IMR-90 (cell line): ENCODE measurements around the gene SH3RF3. TPM values are rescaled to one million over a fixed set of nuclear protein-coding genes. Genes with fewer than 3 reads are reported as not detected.

Source experiments
- ATAC-seq: fragments of 200-7000 bp; cut with Tn5 transposase; 2 replicates; pipeline ENCODE4 v1.9.1; 2020; ENCODE audit warnings: low read depth, mild to moderate bottlenecking, moderate library complexity
- BruUV-seq: library from RNA; stranded (reverse); fragments of 400-500 nt; replicated peaks from 2 replicates; lab custom pipeline; 2021; lab: Mats Ljungman, UMichigan
- CTCF ChIA-PET: fragments of 300-600 bp; formaldehyde crosslinking; extraction: SDS; loops from one replicate; lab custom pipeline; 2021; ENCODE audit warnings: antibody characterized with exemption; lab: Yijun Ruan, JAX
- POLR2A ChIA-PET: fragments of 300-600 bp; sonication (Branson Sonifier 250); formaldehyde crosslinking; loops from one replicate; lab custom pipeline; 2022; ENCODE audit warnings: antibody characterized with exemption; ENCODE audit not compliant: unreplicated experiment; lab: Charles Lee
- DNase-seq: peaks from one replicate; pipeline ENCODE4 v3.0.0; 2013
- H2AFZ ChIP-seq: replicated peaks from 2 replicates; pipeline ENCODE3; 2013; ENCODE audit warnings: low read length, mild to moderate bottlenecking; ENCODE audit not compliant: poor library complexity
- H2AK5ac ChIP-seq: 2 replicates; pipeline ENCODE4 v1.6.1; 2013; ENCODE audit warnings: low read depth, low read length, inconsistent platforms
- H2AK9ac ChIP-seq: replicated peaks from 2 replicates; pipeline ENCODE3; 2013; ENCODE audit warnings: mild to moderate bottlenecking, low read depth, low read length, moderate library complexity; ENCODE audit not compliant: poor library complexity
- H2BK120ac ChIP-seq: 2 replicates; pipeline ENCODE4 v1.6.1; 2013; ENCODE audit warnings: low read depth, low read length, inconsistent platforms
- H2BK15ac ChIP-seq: 3 replicates; pipeline ENCODE4 v1.6.1; 2013; ENCODE audit warnings: low read depth, low read length, inconsistent platforms
- H2BK20ac ChIP-seq: 2 replicates; pipeline ENCODE4 v1.6.1; 2013; ENCODE audit warnings: low read depth, mild to moderate bottlenecking, inconsistent platforms, low read length, moderate library complexity
- H2BK5ac ChIP-seq: 2 replicates; pipeline ENCODE4 v1.6.1; 2013; ENCODE audit warnings: mild to moderate bottlenecking, low read depth, low read length, inconsistent platforms; ENCODE audit not compliant: poor library complexity, severe bottlenecking
- H3K14ac ChIP-seq: replicated peaks from 2 replicates; pipeline ENCODE4 v1.6.1; 2013; ENCODE audit warnings: low read depth, low read length, inconsistent platforms
- H3K18ac ChIP-seq: 2 replicates; pipeline ENCODE4 v1.6.1; 2013; ENCODE audit warnings: low read depth, low read length, control low read depth
- H3K23ac ChIP-seq: 2 replicates; pipeline ENCODE4 v1.6.1; 2013; ENCODE audit warnings: low read depth, low read length, inconsistent platforms
- H3K27ac ChIP-seq: 2 replicates; pipeline ENCODE4 v1.5.1; 2013; ENCODE audit warnings: mild to moderate bottlenecking, control low read depth, low read length; ENCODE audit not compliant: insufficient read depth
- H3K27me3 ChIP-seq: 2 replicates; pipeline ENCODE4 v1.6.1; 2013; ENCODE audit warnings: low read length; ENCODE audit not compliant: control insufficient read depth, insufficient read depth
- H3K36me3 ChIP-seq: 2 replicates; pipeline ENCODE4 v1.6.1; 2013; ENCODE audit warnings: low read length, mixed read lengths; ENCODE audit not compliant: control insufficient read depth, insufficient read depth
- H3K4ac ChIP-seq: 2 replicates; pipeline ENCODE4 v1.6.1; 2013; ENCODE audit warnings: low read depth, low read length, inconsistent platforms
- H3K4me1 ChIP-seq: 2 replicates; pipeline ENCODE4 v1.6.1; 2013; ENCODE audit warnings: low read length, mixed read lengths; ENCODE audit not compliant: control insufficient read depth, insufficient read depth
- H3K4me2 ChIP-seq: 2 replicates; pipeline ENCODE4 v1.6.1; 2013; ENCODE audit warnings: low read depth, mild to moderate bottlenecking, control low read depth, low read length, moderate library complexity
- H3K4me3 ChIP-seq: 2 replicates; pipeline ENCODE4 v1.5.1; 2013; ENCODE audit warnings: low read depth, mild to moderate bottlenecking, control low read depth, low read length, moderate library complexity; ENCODE audit not compliant: insufficient read depth
- H3K56ac ChIP-seq: 2 replicates; pipeline ENCODE4 v1.6.1; 2013; ENCODE audit warnings: low read length, inconsistent platforms; ENCODE audit not compliant: insufficient read depth; ENCODE audit errors: extremely low read depth
- H3K79me1 ChIP-seq, 2 experiments: 2 replicates each; pipeline ENCODE4 v1.6.1; 2013; ENCODE audit warnings: low read length in 2 of 2, inconsistent platforms in 1 of 2, low read depth in 1 of 2
- H3K9ac ChIP-seq: 2 replicates; pipeline ENCODE4 v1.6.1; 2013; ENCODE audit warnings: low read depth, low read length, control low read depth
- H3K9me1 ChIP-seq: 2 replicates; pipeline ENCODE4 v1.6.1; 2013; ENCODE audit warnings: low read length, inconsistent platforms; ENCODE audit not compliant: insufficient read depth
- H3K9me3 ChIP-seq: 2 replicates; pipeline ENCODE4 v1.6.1; 2013; ENCODE audit warnings: low read length; ENCODE audit not compliant: control insufficient read depth, insufficient read depth
- H4K20me1 ChIP-seq: 2 replicates; pipeline ENCODE4 v1.6.1; 2013; ENCODE audit warnings: low read length, inconsistent platforms; ENCODE audit not compliant: insufficient read depth
- H4K5ac ChIP-seq: 2 replicates; pipeline ENCODE4 v1.6.1; 2013; ENCODE audit warnings: mild to moderate bottlenecking, low read depth, low read length, control low read depth
- H4K8ac ChIP-seq, 2 experiments: 2 replicates each; pipeline ENCODE4 v1.6.1; 2013; ENCODE audit warnings: low read depth in 2 of 2, low read length in 2 of 2, control low read depth in 1 of 2, inconsistent platforms in 1 of 2
- H4K91ac ChIP-seq: 2 replicates; pipeline ENCODE4 v1.6.1; 2013; ENCODE audit warnings: low read depth, low read length, inconsistent platforms; ENCODE audit not compliant: insufficient read depth
- MAZ ChIP-seq: IDR thresholded peaks from 2 replicates; pipeline ENCODE4 v1.6.1; 2012; ENCODE audit warnings: low read depth, mild to moderate bottlenecking, low read length, improper control_type of control experiment, moderate library complexity, borderline replicate concordance
- MXI1 ChIP-seq: IDR thresholded peaks from 2 replicates; pipeline ENCODE4 v1.6.1; 2012; ENCODE audit warnings: low read depth, mild to moderate bottlenecking, low read length, moderate library complexity, borderline replicate concordance
- WGBS, 2 experiments: methylation state at CpG; one replicate each; pipeline versions ENCODE4 v1.1.5 to v1.1.7; 2013; ENCODE audit warnings: missing lambda C conversion rate in 2 of 2; ENCODE audit not compliant: insufficient read length in 1 of 2; ENCODE audit errors: extremely low coverage in 2 of 2; 5-methylcytosine and 5-hydroxymethylcytosine counted together
- dilution Hi-C: fragments of 300-500 bp; cut with HindIII; formaldehyde crosslinking; loops from one replicate; pipeline ENCODE4 v1.14.3; 2018; ENCODE audit warnings: low sequenced_read_pairs; ENCODE audit not compliant: unreplicated experiment
- in situ Hi-C: fragments of 300-500 bp; cut with MboI; formaldehyde crosslinking; loops from 3 replicates; pipeline ENCODE4 v1.14.3; 2019; ENCODE audit warnings: low sequenced_read_pairs, inconsistent platforms, mixed read lengths
- intact Hi-C: fragments of 100-400 bp; cut with micrococcal nuclease; formaldehyde crosslinking; loops from 2 replicates; pipeline ENCODE4 v1.10.0; 2022
- polyA plus RNA-seq, 3 experiments: library from polyadenylated mRNA; depleted of rRNA; stranded (reverse); fragments of >200 nt; gene quantifications; 2 replicates each; pipeline ENCODE4 v1.2.3, GENCODE V29; 2012; ENCODE audit warnings: low replicate concordance in 1 of 3
- total RNA-seq: library from RNA; depleted of rRNA; stranded (reverse); fragments of >200 nt; gene quantifications from 2 replicates; pipeline ENCODE4 v1.2.3, GENCODE V29; 2012
- TF ChIP-seq, protein P1 (sequence below): conservative IDR thresholded peaks from 2 replicates; pipeline ENCODE4 v1.5.1; 2012; ENCODE audit warnings: mild to moderate bottlenecking, low read depth, low read length, improper control_type of control experiment

Gene SH3RF3
- total and polyA plus RNA-seq, 2 of the 4 experiments (the other 2 are of a cell fraction): 3.4 to 5.3 TPM

DNA sequence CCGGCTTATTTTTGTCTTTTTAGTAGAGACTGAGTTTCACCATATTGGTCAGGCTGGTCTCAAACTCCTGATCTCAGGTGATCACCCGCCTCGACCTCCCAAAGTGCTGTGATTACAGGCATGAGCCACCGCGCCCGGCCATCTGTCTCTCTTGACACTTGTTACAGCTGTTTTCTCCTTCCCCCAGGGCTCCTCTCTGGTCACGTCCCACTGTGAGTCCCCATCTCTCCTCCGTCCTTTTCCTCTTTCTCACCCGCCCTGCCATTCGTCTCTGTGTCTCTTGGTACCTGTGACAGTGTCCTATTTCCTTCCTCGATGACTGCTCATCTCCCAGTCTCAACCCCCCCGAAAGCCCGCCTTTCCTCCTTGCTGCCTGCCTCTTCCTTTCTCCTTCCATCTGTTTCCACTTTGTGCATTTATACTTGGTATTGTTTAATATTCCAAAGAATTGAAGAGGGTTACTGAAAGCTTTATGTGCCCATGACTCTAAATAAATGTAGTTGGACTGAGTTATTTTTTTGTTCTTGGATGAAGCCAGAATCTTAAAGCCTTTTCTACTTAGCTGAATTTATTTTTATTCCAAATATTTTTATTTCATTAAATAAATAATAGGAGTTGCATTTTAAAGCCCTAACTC is 241.5 kb downstream of the SH3RF3 start:
- H3K18ac ChIP-seq: no peak overlapping the region; the same call in 1 of the 2 replicates
- dilution Hi-C loops: no loop called here
- in situ Hi-C loops: no loop called here
- peaks cover 6% of the 10 kb centered on the region for H3K4me1 ChIP-seq
- no peak overlapping the region for H2BK120ac ChIP-seq
- TF ChIP-seq, protein P1, sequence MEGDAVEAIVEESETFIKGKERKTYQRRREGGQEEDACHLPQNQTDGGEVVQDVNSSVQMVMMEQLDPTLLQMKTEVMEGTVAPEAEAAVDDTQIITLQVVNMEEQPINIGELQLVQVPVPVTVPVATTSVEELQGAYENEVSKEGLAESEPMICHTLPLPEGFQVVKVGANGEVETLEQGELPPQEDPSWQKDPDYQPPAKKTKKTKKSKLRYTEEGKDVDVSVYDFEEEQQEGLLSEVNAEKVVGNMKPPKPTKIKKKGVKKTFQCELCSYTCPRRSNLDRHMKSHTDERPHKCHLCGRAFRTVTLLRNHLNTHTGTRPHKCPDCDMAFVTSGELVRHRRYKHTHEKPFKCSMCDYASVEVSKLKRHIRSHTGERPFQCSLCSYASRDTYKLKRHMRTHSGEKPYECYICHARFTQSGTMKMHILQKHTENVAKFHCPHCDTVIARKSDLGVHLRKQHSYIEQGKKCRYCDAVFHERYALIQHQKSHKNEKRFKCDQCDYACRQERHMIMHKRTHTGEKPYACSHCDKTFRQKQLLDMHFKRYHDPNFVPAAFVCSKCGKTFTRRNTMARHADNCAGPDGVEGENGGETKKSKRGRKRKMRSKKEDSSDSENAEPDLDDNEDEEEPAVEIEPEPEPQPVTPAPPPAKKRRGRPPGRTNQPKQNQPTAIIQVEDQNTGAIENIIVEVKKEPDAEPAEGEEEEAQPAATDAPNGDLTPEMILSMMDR: no peak
- TF ChIP-seq MAZ (no peak), MXI1 (no peak)
- no peak overlapping the region; the same call in 1 of the 2 replicates for H3K4ac ChIP-seq
- no peaks in the 10 kb centered on the region for H3K9me3 ChIP-seq
- no peak overlapping the region for H3K23ac ChIP-seq
- H3K56ac ChIP-seq: no peak overlapping the region
- DNase-seq: no peak
- no peak overlapping the region for H2AK5ac ChIP-seq
- no peak overlapping the region; the same call in 1 of the 2 replicates for H3K4me2 ChIP-seq
- H2BK15ac ChIP-seq: no peak overlapping the region; the same call in 2 of the 3 replicates
- no peak overlapping the region for H4K91ac ChIP-seq
- no TSS peak for BruUV-seq
- peaks cover 27% of the 10 kb centered on the region for H4K20me1 ChIP-seq
- WGBS, 2 experiments: 95% methylated on average over 8 of the region's 13 CpGs; no CpG with 5 or more reads in 1 of the 2 experiments
- peaks cover 16% of the 10 kb centered on the region for H3K9me1 ChIP-seq
- no peak overlapping the region for H4K8ac ChIP-seq
- no peak overlapping the region for H3K9ac ChIP-seq
- no peak overlapping the region for H3K4me3 ChIP-seq
- intact Hi-C loops: no loop called here
- H4K5ac ChIP-seq: peak overlapping the region; percentile 45; the same call in 1 of the 2 replicates
- ChIA-PET POLR2A (no interaction called here), CTCF (no interaction called here)
- no peak overlapping the region for H2AK9ac ChIP-seq
- ATAC-seq: no peak
- peaks cover 11 to 79% of the 10 kb centered on the region in 2 experiments for H3K79me1 ChIP-seq
- no peaks in the 10 kb centered on the region for H3K27me3 ChIP-seq
- H2BK5ac ChIP-seq: no peak overlapping the region
- no peak overlapping the region for H3K14ac ChIP-seq
- H3K36me3 ChIP-seq: peaks cover 29% of the 10 kb centered on the region
- H3K27ac ChIP-seq: no peak overlapping the region
- no peak overlapping the region for H2BK20ac ChIP-seq
- no peak overlapping the region for H2AFZ ChIP-seq
